Caco-2 (cell line): ENCODE data around the gene MYO9A. TPM values are rescaled to one million over a fixed set of nuclear protein-coding genes. Genes with fewer than 3 reads are reported as not detected.

Experiments
- BruUV-seq: library from RNA; stranded (reverse); fragments of 400-500 nt; replicated peaks from 2 replicates; lab custom pipeline; 2021; lab: Mats Ljungman, UMichigan
- CTCF ChIA-PET: fragments of 300-600 bp; sonication (Branson Sonifier 250); formaldehyde crosslinking; loops from one replicate; lab custom pipeline; 2022; ENCODE audit warnings: antibody characterized with exemption; lab: Charles Lee
- POLR2A ChIA-PET: fragments of 300-600 bp; sonication (Branson Sonifier 250); formaldehyde crosslinking; loops from one replicate; lab custom pipeline; 2022; ENCODE audit warnings: antibody characterized with exemption; lab: Charles Lee
- DNase-seq, 2 experiments: peaks; one replicate each; pipeline versions ENCODE4 v3.0.0 to v3.0.0-alpha.2; 2020 to 2022
- H3K27me3 ChIP-seq: replicated peaks from 2 replicates; pipeline ENCODE4 v1.6.0; 2011; ENCODE audit warnings: low read length; ENCODE audit not compliant: control insufficient read depth, insufficient read depth
- H3K36me3 ChIP-seq: 2 replicates; pipeline ENCODE4 v1.5.1; 2011; ENCODE audit warnings: low read length; ENCODE audit not compliant: control insufficient read depth, insufficient read depth
- H3K4me1 ChIP-seq: fragments of 250-450 bp; sonication (Bioruptor Pico); 2 replicates; pipeline ENCODE4 v1.5.1; 2020; ENCODE audit warnings: mild to moderate bottlenecking
- H3K4me3 ChIP-seq: 2 replicates; pipeline ENCODE4 v1.5.1; 2011; ENCODE audit warnings: low read depth, mild to moderate bottlenecking, control low read depth, low read length
- H3K9me3 ChIP-seq: fragments of 250-450 bp; sonication (Bioruptor Pico); 2 replicates; pipeline ENCODE4 v1.5.1; 2020; ENCODE audit warnings: mild to moderate bottlenecking, moderate library complexity
- H3K27ac Mint-ChIP-seq: one replicate; pipeline ENCODE4 v1.8.0; 2022; ENCODE audit warnings: mixed read lengths; ENCODE audit not compliant: unreplicated experiment
- H3K27me3 Mint-ChIP-seq: one replicate; pipeline ENCODE4 v1.8.0; 2022; ENCODE audit warnings: mixed read lengths; ENCODE audit not compliant: insufficient read depth, unreplicated experiment
- H3K36me3 Mint-ChIP-seq: one replicate; pipeline ENCODE4 v1.8.0; 2022; ENCODE audit warnings: mild to moderate bottlenecking, mixed read lengths; ENCODE audit not compliant: insufficient read depth, unreplicated experiment
- H3K4me1 Mint-ChIP-seq: one replicate; pipeline ENCODE4 v1.8.0; 2022; ENCODE audit warnings: low read depth, mixed read lengths; ENCODE audit not compliant: unreplicated experiment
- H3K4me3 Mint-ChIP-seq: one replicate; pipeline ENCODE4 v1.8.0; 2022; ENCODE audit warnings: mild to moderate bottlenecking, moderate library complexity, mixed read lengths; ENCODE audit not compliant: unreplicated experiment
- H3K9me3 Mint-ChIP-seq: one replicate; pipeline ENCODE4 v1.8.0; 2022; ENCODE audit warnings: mixed read lengths; ENCODE audit not compliant: unreplicated experiment
- intact Hi-C: fragments of 100-400 bp; cut with micrococcal nuclease; formaldehyde crosslinking; loops from one replicate; pipeline ENCODE4 v1.10.0; 2022; ENCODE audit not compliant: unreplicated experiment
- total RNA-seq: library from RNA; stranded (reverse); gene quantifications from 2 replicates; pipeline ENCODE4 v1.2.3, GENCODE V29; 2022
- TF ChIP-seq, protein P1 (sequence below), 2 experiments: fragments of 200-600 bp in 1 of 2; IDR thresholded peaks; 1 replicate in 1 of 2; 2 replicates in 1 of 2; pipeline versions ENCODE4 v1.5.1 to v1.8.0; 2011 to 2022; ENCODE audit warnings: antibody characterized with exemption in 1 of 2, control low read depth in 1 of 2, inconsistent platforms in 1 of 2, low read depth in 1 of 2, low read length in 1 of 2, mild to moderate bottlenecking in 1 of 2, moderate library complexity in 1 of 2; ENCODE audit not compliant: insufficient read depth in 1 of 2, severe bottlenecking in 1 of 2, unreplicated experiment in 1 of 2

MYO9A gene
- total RNA-seq, 1 experiment from 2014 or later = 71.9 TPM

DNA sequence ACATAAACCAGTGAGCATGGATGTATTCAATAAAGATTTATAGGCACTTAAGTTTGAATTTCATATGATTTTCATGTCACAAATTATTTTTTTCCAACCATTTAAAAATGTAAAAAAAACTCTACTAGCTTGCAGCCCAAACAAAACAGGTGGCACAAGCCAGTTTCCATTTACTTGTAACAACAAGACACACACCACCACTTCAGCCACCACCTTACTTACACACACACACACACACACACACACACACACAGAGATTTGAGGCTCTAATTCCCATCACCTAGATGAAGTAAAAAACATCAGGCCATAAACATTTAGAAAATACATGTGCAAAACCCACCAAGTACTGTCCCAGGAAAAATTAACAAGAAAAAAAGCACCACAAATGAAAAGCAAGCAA, 25.3 kb downstream of the MYO9A start:
- H3K4me1 Mint-ChIP-seq = peaks cover 34% of the 10 kb centered on the region
- no peak overlapping the region for H3K4me3 ChIP-seq
- H3K27me3 Mint-ChIP-seq = no peaks in the 10 kb centered on the region
- H3K4me1 ChIP-seq = peaks cover 15% of the 10 kb centered on the region
- H3K27ac Mint-ChIP-seq = peak overlapping the region; percentile 49
- peaks cover 20% of the 10 kb centered on the region for H3K36me3 Mint-ChIP-seq
- no peaks in the 10 kb centered on the region for H3K27me3 ChIP-seq
- BruUV-seq = no TSS peak
- no peak for DNase-seq
- ChIA-PET POLR2A (interaction anchor here (1.3 kb wide), 1 partner anchor 25 kb away, joined by 7 read pairs; the partner anchor contains the start of genes MYO9A and SENP8), CTCF (interaction anchor here (0.6 to 1.2 kb wide), 2 partner anchors 16 to 64 kb away, joined by 3 to 8 read pairs; no protein-coding TSS in a partner anchor)
- H3K4me3 Mint-ChIP-seq = peak overlapping the region; percentile 10
- intact Hi-C loops = no loop called here
- H3K9me3 ChIP-seq = no peaks in the 10 kb centered on the region
- H3K9me3 Mint-ChIP-seq = no peaks in the 10 kb centered on the region
- no peaks in the 10 kb centered on the region; the same call in 1 of the 2 replicates for H3K36me3 ChIP-seq
- TF ChIP-seq, protein P1, sequence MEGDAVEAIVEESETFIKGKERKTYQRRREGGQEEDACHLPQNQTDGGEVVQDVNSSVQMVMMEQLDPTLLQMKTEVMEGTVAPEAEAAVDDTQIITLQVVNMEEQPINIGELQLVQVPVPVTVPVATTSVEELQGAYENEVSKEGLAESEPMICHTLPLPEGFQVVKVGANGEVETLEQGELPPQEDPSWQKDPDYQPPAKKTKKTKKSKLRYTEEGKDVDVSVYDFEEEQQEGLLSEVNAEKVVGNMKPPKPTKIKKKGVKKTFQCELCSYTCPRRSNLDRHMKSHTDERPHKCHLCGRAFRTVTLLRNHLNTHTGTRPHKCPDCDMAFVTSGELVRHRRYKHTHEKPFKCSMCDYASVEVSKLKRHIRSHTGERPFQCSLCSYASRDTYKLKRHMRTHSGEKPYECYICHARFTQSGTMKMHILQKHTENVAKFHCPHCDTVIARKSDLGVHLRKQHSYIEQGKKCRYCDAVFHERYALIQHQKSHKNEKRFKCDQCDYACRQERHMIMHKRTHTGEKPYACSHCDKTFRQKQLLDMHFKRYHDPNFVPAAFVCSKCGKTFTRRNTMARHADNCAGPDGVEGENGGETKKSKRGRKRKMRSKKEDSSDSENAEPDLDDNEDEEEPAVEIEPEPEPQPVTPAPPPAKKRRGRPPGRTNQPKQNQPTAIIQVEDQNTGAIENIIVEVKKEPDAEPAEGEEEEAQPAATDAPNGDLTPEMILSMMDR (IDR thresholded peaks at IDR 0.05; ENCODE audit: insufficient read depth in 1 of 2, low read depth in 1 of 2, low read length in 1 of 2, severe bottlenecking in 1 of 2, unreplicated experiment in 1 of 2) = no peak

DNA sequence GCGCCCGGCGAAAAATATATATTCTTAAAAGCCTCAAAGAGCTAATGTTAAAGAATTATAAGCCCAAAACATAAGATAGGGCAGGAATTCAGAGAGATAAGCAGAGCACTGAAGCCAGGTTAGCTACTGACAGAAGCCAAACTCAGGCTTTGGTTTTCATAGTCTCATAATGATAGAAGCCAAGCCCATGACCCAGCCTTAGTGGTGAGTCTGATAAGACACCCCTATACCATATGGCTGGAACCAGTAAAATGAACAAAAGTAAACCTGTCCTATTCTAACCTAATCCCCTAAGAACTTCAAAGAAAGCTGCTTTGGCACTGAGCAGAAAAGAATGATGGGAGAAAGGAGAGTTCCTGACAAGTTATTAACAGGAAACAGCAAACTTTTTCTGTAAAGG, 25.9 kb downstream of the MYO9A start:
- peaks cover 20% of the 10 kb centered on the region for H3K36me3 Mint-ChIP-seq
- Histone ChIP-seq H3K4me3 (no peak overlapping the region), H3K36me3 (no peaks in the 10 kb centered on the region; the same call in 1 of the 2 replicates), H3K27me3 (no peaks in the 10 kb centered on the region), H3K4me1 (peaks cover 15% of the 10 kb centered on the region), H3K9me3 (no peaks in the 10 kb centered on the region)
- intact Hi-C loops = no loop called here
- TF ChIP-seq, protein P1 (IDR thresholded peaks at IDR 0.05; ENCODE audit: insufficient read depth in 1 of 2, low read depth in 1 of 2, low read length in 1 of 2, severe bottlenecking in 1 of 2, unreplicated experiment in 1 of 2) = no peak
- DNase-seq = peak; percentile 65 to 67
- POLR2A ChIA-PET = interaction anchor here (0.6 to 1.3 kb wide), 3 partner anchors 23 to 27 kb away, joined by 3 to 7 read pairs (median 3); partner anchors contain the start of genes MYO9A and SENP8
- H3K4me3 Mint-ChIP-seq = peak overlapping the region; percentile 58
- peak overlapping the region; percentile 49 for H3K27ac Mint-ChIP-seq
- CTCF ChIA-PET = interaction anchor here (0.6 to 1.2 kb wide), 4 partner anchors 13 to 348 kb away, joined by 3 to 11 read pairs (median 6); no protein-coding TSS in a partner anchor
- H3K4me1 Mint-ChIP-seq = peaks cover 39% of the 10 kb centered on the region
- H3K27me3 Mint-ChIP-seq = no peaks in the 10 kb centered on the region
- H3K9me3 Mint-ChIP-seq = no peaks in the 10 kb centered on the region
- BruUV-seq = no TSS peak

DNA sequence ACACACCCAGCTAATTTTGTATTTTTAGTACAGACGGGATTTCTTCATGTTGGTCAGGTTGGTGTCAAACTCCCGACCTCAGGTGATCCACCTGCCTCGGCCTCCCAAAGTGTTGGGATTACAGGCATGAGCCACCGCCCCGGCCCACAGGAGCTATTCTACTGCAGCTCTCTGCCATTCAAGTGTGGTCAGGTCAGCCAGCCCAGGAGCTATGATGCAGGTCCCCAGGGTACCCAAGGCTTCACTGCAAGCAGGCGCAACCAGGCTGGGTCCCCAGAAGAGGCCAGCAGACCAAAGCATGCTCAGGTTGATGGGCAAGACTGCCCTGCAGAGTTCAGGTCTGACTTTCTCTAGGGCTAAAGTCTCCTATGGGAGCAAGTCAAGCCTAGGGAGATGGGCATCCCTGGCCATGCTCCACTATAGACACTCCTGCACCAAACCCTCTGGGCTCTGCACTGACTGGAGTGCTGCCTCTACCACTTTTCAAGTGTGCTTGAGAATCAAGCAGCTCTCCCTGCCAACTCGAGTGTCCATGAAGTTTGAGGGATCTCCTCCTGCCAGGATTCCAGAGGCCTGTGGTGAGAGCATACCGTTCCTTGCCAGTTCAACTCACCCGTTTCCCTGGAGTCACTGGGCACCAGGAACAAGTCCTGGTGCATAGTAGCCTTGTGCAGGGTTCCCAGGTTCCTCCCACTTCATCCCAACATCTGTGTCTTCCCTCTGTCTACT, 30.9 kb downstream of the MYO9A start:
- peaks cover 5% of the 10 kb centered on the region for H3K4me1 ChIP-seq
- ChIA-PET CTCF (no interaction called here), POLR2A (no interaction called here)
- DNase-seq = no peak
- Mint-ChIP-seq H3K4me1 (peaks cover 24% of the 10 kb centered on the region), H3K9me3 (peaks cover 16% of the 10 kb centered on the region), H3K36me3 (peaks cover 54% of the 10 kb centered on the region), H3K27me3 (no peaks in the 10 kb centered on the region), H3K27ac (no peak overlapping the region), H3K4me3 (no peak overlapping the region)
- TF ChIP-seq, protein P1 (IDR thresholded peaks at IDR 0.05; ENCODE audit: insufficient read depth in 1 of 2, low read depth in 1 of 2, low read length in 1 of 2, severe bottlenecking in 1 of 2, unreplicated experiment in 1 of 2) = no peak
- no peaks in the 10 kb centered on the region; the same call in 1 of the 2 replicates for H3K36me3 ChIP-seq
- no peak overlapping the region for H3K4me3 ChIP-seq
- H3K9me3 ChIP-seq = no peaks in the 10 kb centered on the region
- intact Hi-C loops = no loop called here
- H3K27me3 ChIP-seq = no peaks in the 10 kb centered on the region
- no TSS peak for BruUV-seq
